G401 (cell line): ENCODE data around the gene TRIM25. TPM values are rescaled to one million over a fixed set of nuclear protein-coding genes. Genes with fewer than 3 reads are reported as not detected.

ENCODE experiments used
- DNase-seq: peaks from one replicate; pipeline ENCODE4 v3.0.0-alpha.2; 2015; ENCODE audit warnings: low spot score
- in situ Hi-C: cut with HindIII; loops from 2 replicates; pipeline ENCODE4 v1.10.0; 2016; ENCODE audit warnings: low sequenced_read_pairs, mixed read lengths
- total RNA-seq: library from RNA; depleted of rRNA; stranded (reverse); fragments of >200 nt; shearing (Covaris generic); gene quantifications from 2 replicates; pipeline ENCODE4 v1.2.3, GENCODE V29; 2014

The TRIM25 gene
- total RNA-seq, 1 experiment from 2014 or later = 5.6 TPM

DNA sequence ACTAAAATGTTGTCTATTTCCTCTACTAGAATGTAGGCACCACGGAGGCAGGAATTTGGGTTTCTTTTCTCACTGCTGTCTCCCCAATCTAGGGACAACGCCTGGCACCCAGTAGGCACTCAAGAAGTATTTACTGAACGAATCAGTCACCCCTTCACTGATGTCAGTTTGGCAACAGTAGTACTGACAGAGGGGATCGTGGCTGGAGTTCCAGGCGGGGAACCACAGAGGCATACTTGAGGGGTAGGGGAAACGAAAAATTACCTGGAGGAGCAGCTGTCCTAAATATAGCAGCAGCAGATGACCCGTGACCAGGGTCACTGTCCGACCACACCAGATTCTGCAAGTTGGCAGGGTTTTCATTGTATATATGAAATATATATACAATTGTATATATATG lies 33.3 kb downstream of the TRIM25 start:
- DNase-seq = no peak
- in situ Hi-C loops = no loop called here

DNA sequence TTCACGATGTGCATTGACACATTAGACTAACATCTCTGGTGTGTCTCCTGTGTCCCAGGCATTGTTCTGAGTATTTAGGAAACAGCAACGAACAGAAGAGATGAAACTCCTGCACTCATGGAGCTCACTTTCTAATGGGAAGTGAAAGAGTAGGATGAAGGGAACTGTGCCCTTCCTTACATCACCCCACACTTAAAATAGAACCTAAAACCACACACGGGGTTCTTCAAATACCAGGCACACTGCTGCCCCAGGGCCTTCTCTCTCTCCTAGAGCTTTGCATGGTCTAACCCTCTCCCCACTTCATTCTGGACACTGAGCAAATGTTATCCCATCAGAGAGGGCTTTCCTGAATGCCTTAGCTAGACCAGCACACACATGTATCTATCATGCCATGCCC lies 33.7 kb downstream of the TRIM25 start:
- in situ Hi-C loops = no loop called here
- DNase-seq = no peak

DNA sequence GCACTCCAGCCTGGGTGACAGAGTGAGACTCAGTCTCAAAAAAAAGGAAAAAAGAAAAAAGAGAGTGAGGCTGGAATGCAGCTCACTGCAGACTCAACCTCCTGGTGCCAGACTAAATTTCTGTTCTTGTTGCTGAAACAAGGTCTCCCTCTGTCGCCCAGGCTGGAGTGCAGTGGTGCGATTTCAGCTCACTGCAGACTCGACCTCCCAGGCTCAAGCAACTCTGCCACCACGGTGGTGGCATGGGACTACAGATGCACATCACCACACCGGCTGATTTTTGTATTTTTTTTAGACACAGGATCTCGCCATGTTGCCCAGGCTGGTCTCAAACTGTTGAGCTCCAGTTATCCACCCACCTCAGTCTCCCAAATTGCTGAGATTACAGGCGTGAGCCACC lies 34.6 kb downstream of the TRIM25 start:
- no peak for DNase-seq
- in situ Hi-C loops = no loop called here

DNA sequence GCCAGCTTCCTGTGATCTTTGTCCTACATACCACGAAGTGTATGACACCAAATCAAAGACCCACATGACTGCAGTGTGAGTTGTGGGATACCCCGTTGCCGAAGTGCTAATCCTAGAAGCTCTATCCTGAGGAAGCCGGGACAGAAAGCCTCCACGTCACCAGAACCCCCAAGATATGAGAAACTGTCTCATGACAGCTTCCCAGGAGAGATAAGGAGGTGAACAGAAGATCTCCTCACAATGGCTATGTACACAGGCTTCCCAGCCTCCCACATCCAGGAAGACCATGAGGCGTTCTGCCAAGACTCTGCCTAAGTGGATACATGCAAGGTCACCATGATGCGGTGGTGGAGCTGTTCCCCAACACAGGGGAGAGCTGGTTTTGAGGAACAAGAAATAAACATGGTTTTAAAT lies 37.1 kb downstream of the TRIM25 start:
- DNase-seq = no peak
- in situ Hi-C loops = no loop called here

DNA sequence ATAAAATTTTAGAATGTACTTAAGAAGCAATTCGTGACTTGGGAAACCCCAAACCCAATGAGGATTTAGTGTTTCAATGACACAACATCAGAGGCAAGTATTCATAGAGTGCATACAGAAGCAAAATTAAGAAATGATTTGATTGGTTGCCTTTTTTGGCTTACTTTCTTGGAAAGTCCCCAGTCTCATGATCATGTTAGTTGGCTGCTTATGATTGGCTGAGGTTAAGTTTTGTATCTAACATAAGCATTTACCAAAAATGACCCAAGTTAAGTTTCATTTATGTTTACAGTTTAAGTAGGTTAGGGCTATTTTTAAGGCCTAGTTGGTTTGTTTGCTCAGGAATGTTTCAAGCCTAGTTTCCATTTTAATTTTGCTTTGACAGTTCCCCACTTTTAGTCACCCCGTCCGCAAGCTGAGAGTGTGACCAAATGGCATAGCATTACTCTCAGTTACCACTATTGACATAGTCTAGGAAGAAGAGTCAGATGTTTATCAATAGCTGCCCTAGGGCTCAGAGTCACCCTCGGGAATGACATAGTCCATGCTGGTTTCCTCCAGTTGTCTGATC lies 43.7 kb downstream of the TRIM25 start:
- in situ Hi-C loops = no loop called here
- DNase-seq = no peak

DNA sequence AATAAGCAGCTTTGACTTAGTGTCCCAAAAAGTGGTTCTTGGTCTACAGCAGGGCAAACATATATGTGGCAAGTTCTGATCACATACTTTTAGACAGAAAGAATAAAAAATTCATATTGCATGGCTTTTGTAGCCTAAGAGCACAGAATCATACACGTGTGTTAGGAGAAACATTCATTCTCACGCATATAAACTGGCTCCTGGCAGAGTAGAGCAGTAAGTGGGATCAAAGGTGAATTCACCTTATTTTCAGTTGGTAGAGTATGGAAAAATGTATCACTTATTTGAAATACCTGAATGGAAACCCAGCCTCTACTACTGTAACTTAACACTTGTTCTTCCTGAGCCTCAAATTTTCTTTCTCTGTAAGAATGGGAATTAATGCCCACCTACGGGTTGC lies 45.1 kb downstream of the TRIM25 start:
- in situ Hi-C loops = no loop called here
- DNase-seq = no peak

DNA sequence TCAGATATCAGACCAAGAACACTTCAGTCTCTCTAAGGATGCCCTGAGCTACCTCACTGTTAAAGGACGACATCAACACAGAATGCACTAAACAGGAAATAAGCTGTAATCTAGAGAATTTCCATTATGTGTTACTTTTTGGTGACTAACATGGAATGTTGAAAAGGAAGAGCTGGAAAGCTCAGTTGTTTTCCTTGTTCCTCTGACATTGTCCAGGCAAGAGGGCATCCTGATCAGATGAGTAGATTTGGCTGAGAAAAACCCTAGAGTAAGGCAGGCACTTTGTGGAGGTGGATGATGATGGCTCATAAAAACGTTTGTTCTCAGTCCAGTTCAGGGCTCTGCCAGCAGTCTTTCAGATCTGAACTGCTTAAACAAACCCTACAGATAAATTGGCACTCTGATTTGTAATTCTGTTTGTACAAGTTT lies 45.9 kb downstream of the TRIM25 start:
- in situ Hi-C loops = no loop called here

DNA sequence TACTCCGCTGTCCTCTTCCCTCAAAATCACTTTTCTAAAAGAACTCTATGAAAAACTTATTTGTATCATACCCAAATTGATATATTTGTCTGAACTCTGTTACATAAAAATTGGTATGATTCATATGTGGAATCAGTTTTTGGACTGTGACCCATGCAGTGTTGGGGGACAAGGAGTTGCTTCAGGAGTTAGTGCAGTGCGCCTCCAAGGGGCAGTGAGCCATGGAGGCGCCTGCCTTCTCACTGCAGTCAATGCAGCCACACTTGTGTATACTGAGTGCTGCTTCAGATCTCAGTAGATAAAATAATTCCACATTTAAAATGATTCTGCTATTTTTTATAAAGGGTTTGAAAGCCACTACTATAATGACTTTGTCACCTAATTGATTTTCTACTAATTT lies 47.4 kb downstream of the TRIM25 start:
- in situ Hi-C loops = no loop called here
- DNase-seq = no peak

More for the DNA sequence above, 45.9 kb downstream of the TRIM25 start:
- DNase-seq = no peak

DNA sequence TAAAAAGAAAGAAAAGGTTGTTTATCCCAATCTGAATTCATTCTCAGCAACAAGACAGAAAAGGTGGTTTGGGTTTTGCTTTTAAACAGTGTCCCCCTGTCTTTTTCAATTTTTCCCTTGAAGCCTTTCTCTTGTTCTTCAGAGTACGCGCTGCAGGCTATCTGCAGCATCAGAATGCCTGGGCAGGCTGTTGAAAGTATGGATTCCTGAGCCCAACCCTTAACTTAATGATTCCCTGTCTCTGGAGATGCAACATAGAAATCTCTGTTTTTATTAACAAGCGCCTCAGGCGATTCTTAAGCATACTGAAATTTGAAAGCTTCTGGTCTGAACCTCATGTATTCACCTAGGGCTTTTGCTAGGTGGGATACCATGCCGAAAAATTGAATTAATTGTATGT lies 47.8 kb downstream of the TRIM25 start:
- DNase-seq = no peak

DNA sequence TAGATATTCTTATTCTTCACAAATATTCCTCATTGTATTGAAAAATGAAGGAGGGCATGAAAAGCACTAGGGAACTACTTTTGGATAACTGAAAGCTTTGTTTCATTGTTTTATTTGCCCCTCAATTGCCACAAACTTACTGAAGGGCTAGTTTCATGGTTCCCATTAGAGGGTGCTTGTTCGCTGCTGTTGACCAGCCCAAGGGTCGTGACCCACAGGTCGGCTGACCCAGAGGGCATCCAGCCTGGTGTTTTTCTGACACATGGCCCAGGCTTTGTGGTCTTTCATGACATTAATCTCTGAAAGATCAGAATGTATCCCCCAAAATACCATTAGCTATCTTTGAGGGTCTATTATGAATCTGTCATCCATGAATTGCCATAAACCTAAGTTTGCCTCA lies 49.9 kb downstream of the TRIM25 start:
- in situ Hi-C loops = no loop called here
- no peak for DNase-seq

More for the DNA sequence above, 47.8 kb downstream of the TRIM25 start:
- in situ Hi-C loops = no loop called here

DNA sequence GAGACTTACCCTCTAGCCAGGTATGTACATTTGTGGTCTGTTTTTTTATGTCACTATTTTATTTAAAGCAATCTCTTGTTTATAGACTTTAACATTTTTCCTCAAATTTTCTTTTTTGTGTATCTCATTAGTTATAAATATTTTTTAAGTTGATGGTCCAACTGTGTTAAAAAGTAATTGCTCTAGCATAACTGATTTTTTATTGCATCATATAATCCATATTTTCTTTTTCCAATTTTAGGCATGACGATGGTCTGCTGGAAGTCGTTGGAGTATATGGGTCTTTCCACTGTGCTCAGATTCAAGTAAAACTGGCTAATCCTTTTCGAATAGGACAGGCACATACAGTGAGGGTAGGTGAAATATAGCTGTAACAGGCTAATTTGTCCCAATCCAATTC lies 52.0 kb downstream of the TRIM25 start:
- DNase-seq = no peak
- in situ Hi-C loops = no loop called here

DNA sequence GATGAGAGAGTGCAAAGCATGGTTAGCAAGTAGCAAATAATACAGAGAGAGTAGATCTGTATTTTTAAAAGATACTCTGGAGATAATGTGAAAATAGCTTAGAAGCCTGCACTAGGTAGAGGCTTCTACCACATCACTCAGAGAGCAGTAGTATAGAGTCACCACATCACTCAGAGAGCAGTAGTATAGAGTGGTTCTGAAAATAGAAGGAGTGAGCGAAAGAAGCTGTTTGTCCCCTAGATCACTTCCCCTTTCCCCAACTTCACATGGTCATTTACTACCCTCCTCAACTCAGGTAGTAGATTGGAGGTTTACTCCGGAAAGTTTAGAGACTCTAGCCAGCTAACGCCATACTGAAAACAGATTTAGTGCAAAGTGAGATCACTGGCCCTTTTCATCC lies 62.8 kb downstream of the TRIM25 start:
- no peak for DNase-seq
- in situ Hi-C loops = no loop called here

DNA sequence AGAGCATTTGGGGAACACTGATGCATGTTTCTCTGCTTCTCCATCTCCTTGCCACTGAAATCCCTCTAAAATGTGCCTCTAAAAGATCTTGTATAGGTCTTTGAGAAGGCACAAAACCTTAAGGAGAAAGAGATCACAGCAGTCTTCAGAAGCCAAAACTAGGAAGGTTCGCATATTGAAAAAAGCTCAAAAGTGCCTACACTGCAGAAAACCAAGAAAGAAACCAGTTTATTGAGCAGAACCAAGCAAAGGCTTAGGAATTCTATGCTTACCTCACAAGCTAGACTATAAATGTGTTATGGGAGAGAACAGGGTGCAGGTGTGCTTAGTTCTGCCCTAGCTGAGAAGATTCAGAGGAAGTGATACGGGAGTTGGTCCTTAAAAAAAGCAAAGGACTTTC lies 63.3 kb downstream of the TRIM25 start:
- DNase-seq = no peak
- in situ Hi-C loops = no loop called here

DNA sequence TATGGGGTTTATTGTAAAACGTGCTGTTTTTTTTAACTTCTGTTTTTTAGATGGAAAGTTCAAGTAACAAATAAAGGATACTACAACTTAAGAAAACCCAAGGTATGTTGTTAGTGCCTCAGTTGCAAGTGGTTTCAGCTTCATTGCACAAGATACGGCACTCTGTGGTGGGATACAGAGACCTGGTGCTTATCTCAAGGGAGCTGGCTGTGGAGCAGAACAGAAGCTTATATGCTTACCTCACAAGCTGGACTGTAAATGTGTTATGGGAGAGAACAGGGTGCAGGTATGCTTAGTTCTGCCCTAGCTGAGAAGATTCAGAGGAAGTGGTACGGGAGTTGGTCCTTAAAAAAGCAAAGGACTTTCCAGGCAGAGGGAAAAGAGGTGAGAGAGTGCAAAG lies 64.7 kb downstream of the TRIM25 start:
- in situ Hi-C loops = no loop called here

DNA sequence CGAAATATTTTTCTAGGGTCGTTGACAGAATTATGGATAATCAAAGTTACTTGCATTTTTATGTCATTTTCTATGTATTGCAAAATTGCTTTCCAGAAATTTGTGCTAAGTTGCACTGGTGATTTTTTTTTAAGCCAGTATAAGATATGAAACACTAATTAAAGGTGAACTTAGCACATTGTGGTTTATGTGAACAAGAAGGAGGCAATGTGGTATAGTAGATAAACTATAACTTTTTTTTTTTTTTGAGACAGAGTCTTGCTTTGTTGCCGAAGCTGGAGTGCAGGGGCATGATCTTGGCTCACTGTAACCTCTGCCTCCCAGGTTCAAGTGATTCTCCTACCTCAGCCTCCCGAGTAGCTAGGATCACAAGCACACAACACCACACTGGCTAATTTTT lies 66.7 kb downstream of the TRIM25 start:
- in situ Hi-C loops = no loop called here

More for the DNA sequence above, 64.7 kb downstream of the TRIM25 start:
- no peak for DNase-seq

DNA sequence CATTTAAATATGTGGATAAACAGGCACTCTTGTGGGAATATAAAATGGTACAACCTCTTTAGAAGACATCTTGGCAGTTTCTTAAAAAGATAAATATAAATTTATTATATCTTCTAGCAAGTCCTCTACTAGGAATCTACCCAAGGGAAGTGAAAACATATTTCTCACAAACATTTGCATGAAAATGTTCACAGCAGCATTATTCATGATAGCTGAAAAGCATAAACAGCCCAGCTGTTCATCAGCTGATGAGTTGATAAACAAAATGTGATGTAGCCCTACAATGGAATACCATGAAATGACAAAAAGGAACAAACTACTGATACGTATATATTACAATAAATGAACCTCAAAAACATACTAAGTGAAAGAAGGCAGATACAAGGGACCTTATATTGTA lies 67.9 kb downstream of the TRIM25 start:
- DNase-seq = no peak
- in situ Hi-C loops = no loop called here

More for the DNA sequence above, 66.7 kb downstream of the TRIM25 start:
- DNase-seq = no peak

DNA sequence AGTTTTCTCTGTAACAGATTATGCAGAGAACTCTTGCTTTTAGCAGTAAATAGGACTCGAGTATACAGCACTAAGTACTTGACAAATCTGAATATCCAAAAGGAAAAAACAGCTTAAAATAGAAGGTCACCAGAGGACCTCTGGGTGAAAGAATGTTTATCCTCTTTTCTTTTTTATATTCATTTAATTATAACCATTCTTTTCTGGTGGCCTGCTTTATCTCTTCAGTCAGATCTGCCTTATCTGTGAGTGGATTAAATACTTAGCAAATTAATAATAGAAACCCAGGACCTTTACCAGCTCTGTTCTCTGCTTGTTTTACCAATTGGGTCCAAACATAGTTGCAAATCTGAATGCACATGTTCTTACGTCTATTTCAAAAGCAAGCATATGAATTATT lies 71.3 kb downstream of the TRIM25 start:
- in situ Hi-C loops = no loop called here
- no peak for DNase-seq

DNA sequence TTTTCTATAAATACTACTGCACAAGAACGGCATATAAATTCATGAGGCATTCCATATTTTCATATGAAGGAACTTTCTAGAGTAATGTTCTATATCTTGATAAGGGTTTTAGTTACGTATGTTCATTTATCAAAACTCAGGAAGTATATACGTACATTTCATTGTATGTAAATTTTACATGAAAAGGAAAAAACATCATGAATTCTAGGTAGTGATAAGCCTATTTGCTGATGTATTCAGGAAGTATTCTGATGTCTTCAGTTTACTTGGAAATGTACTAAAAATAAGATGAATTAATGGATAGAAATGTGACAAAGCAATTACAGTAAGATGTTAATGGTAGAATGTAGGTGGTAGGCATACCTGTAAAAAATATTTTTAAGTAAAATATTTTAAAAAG lies 75.2 kb downstream of the TRIM25 start:
- in situ Hi-C loops = no loop called here
- no peak for DNase-seq
